HG03442 (cell line): ENCODE data around the gene CCNY.

Source experiments
- ATAC-seq: cut with Tn5 transposase; IDR thresholded peaks from one replicate; pipeline ENCODE4 v1.9.1; 2021; ENCODE audit warnings: mild to moderate bottlenecking, moderate library complexity; ENCODE audit not compliant: unreplicated experiment

Gene CCNY

DNA sequence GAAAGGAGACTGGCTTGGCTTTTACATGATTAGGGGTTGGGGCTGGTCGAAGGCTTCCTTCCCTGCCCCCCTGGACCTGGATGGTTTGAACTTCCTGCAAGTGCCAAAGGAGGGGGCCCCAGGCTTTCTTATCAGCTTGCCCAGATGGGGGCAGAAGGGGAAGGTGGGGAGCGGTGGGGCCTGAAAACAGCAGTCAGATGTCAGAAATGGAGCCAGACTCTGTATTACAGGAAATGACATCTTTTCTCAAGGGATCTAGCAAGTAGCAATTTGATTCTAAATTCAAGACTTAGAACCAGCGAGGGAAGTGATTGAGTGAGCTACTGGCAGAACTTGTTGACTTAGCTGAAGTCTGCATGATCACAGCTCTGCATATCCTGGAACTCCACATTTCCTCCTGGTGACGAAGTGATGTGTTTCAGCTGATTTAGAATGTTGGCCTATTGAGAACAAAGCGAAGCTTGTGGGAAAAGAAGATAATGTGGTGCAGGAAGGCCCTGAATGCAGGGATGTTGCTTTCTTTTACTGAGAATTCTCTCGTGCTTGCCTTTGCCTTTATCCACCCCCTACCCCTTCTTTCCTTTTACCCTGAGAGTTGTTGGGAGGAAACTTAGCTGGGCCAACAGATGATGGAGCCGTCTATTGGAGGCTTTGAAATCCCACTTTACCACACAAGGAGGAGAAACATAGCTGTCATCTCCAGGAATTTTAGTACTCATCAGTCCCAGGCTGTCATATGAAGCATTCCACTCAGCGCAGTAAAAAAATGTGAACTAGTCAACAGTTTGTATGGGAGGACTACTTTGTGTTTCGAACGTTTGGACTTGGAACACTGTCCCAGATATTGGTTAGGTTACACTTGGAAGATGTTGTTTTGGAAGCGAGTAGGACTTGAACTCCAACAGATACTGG is 43.2 kb downstream of the CCNY start:
- peak; percentile 77 for ATAC-seq

DNA sequence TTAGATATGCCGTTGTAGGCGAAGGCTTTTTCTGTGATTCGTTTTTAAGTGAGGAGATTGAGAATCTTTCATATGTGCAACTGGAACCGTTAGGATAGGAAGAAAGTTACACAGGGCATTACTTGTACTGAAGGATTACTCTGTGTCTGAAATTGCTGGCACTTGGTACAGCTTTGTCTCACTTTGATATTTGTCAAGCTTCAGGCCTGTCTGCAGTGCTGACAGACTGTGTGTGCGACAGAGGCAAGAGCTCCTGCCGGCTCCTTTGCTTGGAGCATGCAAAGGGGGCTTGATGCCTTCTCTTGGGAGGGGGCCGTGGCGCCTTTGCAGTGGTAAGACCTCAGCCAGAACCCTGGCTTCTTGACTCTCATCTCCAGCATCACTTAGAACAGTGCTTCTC is 45.8 kb downstream of the CCNY start:
- no peak for ATAC-seq

DNA sequence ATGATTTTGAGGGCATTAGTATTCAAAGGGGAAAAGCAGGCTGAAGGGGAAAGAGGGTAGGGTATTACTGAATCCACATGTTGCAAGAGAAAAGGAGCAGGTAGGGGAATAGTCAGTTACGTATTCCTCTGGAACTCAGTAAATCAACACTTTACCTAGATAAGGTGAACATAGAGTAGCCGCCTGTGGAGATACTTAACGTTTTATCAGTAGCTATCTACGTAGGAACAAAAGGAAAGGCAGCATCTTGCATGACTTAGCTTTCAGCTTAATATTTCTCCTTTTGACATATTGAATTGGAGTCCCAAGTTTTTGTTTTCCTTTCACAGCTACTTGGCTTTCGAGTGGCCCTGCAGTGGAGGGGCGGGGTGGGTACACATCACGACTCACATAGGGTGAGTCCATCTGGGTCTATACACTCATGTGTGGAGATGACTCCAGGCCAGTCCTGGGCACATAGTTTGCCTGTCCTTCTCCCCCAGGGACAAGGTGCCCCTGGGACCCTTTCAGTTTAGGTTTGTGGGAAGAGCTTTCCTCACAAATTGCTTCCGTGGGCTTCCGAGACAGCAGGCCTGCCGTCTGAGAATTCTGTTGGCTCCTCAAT is 48.1 kb downstream of the CCNY start:
- ATAC-seq = no peak

- ATAC-seq = no peak
These were observed 50.4 kb downstream of the CCNY start for GRCh38 chr10:35386594-35387174.

DNA sequence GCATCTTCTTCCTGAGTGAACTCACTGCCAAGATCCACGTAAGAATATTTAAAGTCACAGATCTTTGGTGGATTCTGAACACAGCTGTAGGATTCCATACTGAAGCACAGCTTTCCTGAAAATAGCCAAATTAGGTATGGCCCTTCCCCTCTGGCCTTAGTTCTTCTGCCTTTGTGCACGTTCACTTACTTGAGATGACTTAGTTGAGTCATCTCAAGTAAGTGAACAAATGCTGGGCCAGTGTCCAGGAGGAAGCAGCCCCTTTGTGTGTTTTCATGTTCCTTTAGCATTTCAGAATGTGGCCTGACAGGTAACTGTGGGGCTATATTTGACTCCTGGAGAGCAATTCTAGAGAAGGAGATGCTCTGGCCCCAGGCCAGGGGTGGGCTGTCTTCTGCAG is 51.5 kb downstream of the CCNY start:
- peak; percentile 91 for ATAC-seq

- ATAC-seq = peak; percentile 49
These were observed 51.9 kb downstream of the CCNY start for GRCh38 chr10:35388197-35388596.

DNA sequence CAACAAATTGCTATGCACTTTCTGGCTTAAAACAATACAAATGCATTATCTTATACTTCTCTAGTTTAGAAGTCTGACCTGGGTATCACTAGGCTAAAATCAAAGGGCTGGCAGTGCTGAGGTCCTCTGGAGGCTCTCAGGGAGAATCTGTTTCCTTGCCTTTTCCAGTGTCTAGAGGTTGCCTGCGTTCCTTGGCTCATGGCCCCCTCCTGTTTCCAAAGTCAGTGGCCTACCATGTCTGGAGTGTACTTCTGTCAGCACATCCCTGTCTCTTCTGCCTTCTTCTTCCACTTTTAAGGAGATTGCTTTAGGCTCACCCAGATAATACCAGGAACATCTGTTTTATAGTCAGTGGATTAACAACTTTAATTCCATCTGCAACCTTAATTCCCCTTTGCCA is 52.4 kb downstream of the CCNY start:
- ATAC-seq = no peak

DNA sequence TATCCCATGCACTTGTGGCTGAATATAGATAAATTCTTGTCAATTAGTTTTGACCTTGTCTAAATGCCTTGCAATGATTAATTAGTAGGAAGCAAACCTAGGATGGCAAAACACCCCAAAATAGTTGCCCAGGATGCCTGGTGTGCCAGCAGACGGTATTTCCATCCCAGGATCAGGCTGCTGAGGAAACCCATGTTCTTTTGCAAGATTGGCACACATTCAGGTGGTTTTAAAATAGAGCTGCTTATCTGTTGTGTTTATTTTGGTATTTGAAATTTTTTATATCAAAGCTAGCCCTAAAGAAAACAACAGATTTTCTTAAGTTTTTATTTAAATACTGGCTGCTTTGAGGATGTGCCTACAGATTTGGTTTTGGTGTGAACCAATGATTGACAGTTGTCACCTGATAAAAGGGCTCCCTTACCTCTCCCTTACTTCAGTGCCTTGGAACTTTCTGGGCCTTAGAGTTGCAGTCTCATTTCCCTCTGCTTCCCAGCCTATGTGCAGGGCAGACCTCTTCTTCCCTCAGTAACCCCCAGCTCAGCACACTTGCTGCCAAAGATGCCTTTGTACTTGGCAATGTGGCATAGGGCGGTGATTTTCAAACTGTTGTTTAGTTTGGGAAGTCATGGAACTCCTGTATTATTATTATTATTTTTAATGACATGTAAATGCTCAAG is 54.0 kb downstream of the CCNY start:
- ATAC-seq = no peak

GRCh38 chr10:35390843-35391152 is 54.5 kb downstream of the CCNY start:
- ATAC-seq = no peak

GRCh38 chr10:35391153-35391953 is 55.0 kb downstream of the CCNY start:
- ATAC-seq = no peak

- no peak for ATAC-seq
These were observed 55.6 kb downstream of the CCNY start for GRCh38 chr10:35391954-35392262.

GRCh38 chr10:35392482-35393228 is 56.3 kb downstream of the CCNY start:
- ATAC-seq = no peak

DNA sequence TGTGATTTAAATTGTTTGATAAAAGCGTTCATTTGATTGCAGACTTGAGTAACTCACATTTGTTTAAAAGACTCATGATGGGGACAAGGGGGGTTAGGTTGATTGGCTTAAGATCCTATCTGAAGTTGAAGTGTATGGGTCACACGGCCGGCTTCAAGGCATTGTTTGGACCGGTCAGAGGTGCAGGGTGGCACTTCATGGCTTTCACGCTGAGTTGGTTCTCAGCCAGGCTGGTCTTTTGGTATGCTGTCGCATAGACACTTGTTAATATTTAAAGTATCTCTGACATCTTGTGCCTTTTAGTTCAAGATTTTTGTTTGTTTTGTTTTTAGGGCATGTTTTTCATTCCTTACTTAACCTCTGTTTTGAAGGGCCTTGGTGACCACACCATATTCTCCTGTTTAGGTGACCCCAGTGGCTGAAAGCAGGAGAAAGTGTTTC is 58.1 kb downstream of the CCNY start:
- ATAC-seq = no peak

DNA sequence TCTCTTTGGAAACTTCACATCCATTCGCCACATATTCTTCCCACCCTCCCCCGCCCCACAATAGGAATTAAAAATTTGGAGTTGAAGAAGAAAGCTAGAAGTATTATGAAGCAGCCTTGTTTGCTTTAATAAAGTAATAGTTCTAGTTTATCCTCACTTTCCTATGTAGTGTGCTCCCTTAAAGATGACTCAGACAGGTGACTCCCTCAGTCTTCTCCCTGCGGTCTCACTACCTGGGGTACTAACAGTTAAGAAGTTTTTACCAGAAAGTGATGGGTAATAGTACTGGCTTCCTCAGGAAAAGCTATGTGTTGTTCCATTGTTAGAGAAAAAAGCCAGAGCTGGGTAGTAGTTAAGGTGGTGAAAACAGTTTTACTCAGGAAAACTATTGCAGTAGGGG is 58.6 kb downstream of the CCNY start:
- ATAC-seq = no peak

DNA sequence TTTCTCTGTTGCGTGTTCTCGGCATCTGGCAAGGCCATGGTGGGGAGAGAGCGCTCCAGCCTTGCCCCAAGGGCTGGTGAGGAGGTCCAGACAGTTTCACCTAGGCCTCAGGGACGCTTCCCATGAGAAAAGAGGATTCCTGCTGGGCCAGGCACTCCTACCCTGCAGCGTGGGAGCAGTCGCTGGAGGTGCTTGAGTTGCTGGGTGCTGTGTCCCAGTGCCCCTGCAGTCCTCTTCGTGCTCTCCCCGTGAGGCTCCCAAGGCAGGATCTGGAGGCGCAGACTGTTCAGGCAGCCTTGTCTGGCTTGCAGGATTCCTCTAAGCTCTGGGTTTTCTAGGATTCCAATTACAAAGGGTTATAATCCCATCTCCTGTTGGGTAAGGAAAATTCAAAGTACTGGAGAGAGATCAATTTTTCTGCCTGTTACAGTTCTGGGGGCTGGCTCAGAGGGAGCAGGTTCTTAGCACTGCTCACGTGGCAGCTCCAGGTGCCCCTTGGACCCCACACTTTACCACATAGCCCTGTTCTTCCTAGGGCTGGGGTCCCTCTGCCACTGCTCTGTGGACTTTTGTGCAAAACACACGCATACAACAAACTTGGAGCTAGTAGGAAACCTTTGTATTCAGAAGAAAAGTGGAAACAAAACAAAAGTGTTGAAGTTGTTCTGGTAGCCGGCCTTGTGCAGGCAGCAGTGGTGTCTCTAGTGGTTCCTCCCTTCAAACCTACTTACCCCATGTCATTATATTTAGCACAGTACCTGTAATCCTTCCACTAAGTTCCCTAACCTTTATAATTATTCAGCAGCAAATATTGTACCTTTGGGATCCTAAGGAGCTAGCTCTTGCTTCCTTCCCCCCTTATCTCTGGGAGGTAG is 60.5 kb downstream of the CCNY start:
- ATAC-seq = no peak

- ATAC-seq = no peak
These were observed 61.6 kb downstream of the CCNY start for GRCh38 chr10:35397953-35398352.

DNA sequence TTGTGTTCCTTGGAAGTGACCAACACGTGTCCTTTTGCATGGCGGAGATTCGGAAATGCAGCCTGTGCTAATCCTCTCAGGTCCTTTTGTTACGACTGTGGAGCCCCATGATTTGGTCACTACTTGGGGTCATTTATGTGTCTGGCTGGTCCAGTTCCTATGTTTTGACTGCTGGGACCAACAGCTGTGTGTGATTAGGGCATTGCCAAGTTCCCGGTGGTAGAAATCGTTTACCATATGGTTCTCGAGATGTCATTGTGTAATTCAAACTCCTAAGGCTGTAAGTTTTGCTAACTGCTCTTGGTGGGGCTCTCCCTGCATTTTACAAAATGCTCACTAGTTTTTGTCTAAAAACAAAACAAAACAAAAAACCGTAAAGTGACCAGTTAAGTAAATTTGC is 62.0 kb downstream of the CCNY start:
- no peak for ATAC-seq

DNA sequence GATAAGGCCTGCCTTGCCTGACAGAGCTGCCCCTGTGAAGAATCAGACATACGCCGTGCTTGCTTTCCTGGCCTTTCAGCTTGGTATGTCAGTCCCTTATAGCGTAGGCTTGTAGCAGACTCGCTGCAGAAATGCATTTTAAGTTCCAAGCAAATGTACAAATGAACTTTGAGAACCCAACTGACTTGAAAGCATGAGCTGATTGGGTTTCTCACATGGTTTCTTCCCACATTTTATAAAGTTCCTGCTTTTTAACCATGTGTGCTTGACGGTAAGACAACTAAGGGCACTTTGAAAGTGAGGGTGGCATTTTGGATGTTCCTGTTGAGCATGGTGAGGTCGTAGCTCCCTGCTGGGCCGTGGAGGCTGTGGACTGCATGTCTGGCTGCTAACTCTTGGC is 62.6 kb downstream of the CCNY start:
- ATAC-seq = no peak

GRCh38 chr10:35399414-35400009 is 63.2 kb downstream of the CCNY start:
- no peak for ATAC-seq
